ENCODE measurements around the gene PTGIR.
A peak's percentile ranks its signal among the peaks of the same experiment; 100 is the strongest.

Gene PTGIR

GRCh38 chr19:46624958-46625661 is at the start of gene PTGIR:
Gene PTGIR, minus strand, starts transcription at chr19:46625089. Its CDS starts 864 bp downstream, at chr19:46624225.
- DNase-seq = no peak

- no peak for DNase-seq
These were observed 45.9 kb upstream of the PTGIR start for GRCh38 chr19:46670813-46671212.

- no peak for DNase-seq
These were observed 43.8 kb upstream of the PTGIR start for GRCh38 chr19:46668662-46669061.

- DNase-seq = no peak
These were observed 40.2 kb upstream of the PTGIR start for GRCh38 chr19:46665072-46665471.

- peak; percentile 78 to 85 for DNase-seq
These were observed 37.1 kb upstream of the PTGIR start for GRCh38 chr19:46661735-46662592.

- peak; percentile 99 to 100 for DNase-seq
These were observed 36.3 kb upstream of the PTGIR start, which contains the start of gene DACT3 for GRCh38 chr19:46661020-46661731. Gene DACT3, minus strand, starts transcription at chr19:46661182. Its CDS starts 118 bp downstream, at chr19:46661064.

GRCh38 chr19:46660551-46661019 is 35.7 kb upstream of the PTGIR start:
- no peak for DNase-seq

- no peak for DNase-seq
These were observed 35.2 kb upstream of the PTGIR start for GRCh38 chr19:46660008-46660517.

- DNase-seq = no peak
These were observed 34.5 kb upstream of the PTGIR start for GRCh38 chr19:46659151-46660007.

GRCh38 chr19:46656541-46656940 is 31.7 kb upstream of the PTGIR start:
- DNase-seq = no peak

- no peak for DNase-seq
These were observed 29.8 kb upstream of the PTGIR start for GRCh38 chr19:46654621-46655152.

- no peak for DNase-seq
These were observed 25.6 kb upstream of the PTGIR start for GRCh38 chr19:46650445-46650844.

- DNase-seq = no peak
These were observed 24.4 kb upstream of the PTGIR start for GRCh38 chr19:46648961-46649960.

- DNase-seq = no peak
These were observed 23.4 kb upstream of the PTGIR start for GRCh38 chr19:46648060-46648960.

- DNase-seq = no peak
These were observed 21.5 kb upstream of the PTGIR start for GRCh38 chr19:46646402-46646801.

GRCh38 chr19:46644720-46645119 is 19.8 kb upstream of the PTGIR start:
- no peak for DNase-seq

- DNase-seq = no peak
These were observed 15.8 kb upstream of the PTGIR start for GRCh38 chr19:46640656-46641055.

GRCh38 chr19:46639358-46640182 is 14.7 kb upstream of the PTGIR start:
- DNase-seq = no peak
